Smooth muscle cell (in vitro differentiated cells): ENCODE results near the gene PHLDB1. TPM values are rescaled to one million over a fixed set of nuclear protein-coding genes. Genes with fewer than 3 reads are reported as not detected.
"Not testable (repeated sequence)": the region's sequence is repeated elsewhere in the genome, so short reads cannot be mapped to it uniquely, and the experiment has no call there.

Source experiments
- DNase-seq: peaks from one replicate; lab custom pipeline; 2025; ENCODE audit not compliant: unreplicated experiment; lab: John Stamatoyannopoulos, UW
- H2AFZ ChIP-seq: fragments of 200-600 bp; sonication (generic); 2 replicates; pipeline ENCODE4 v1.6.0; 2016; ENCODE audit warnings: antibody characterized with exemption, low read depth, mild to moderate bottlenecking
- H3F3A ChIP-seq: fragments of 200-600 bp; sonication (generic); 2 replicates; pipeline ENCODE4 v1.6.0; 2017; ENCODE audit warnings: antibody characterized with exemption, low read depth
- H3K27ac ChIP-seq: fragments of 200-600 bp; sonication (generic); 2 replicates; pipeline ENCODE4 v1.5.1; 2016; ENCODE audit warnings: low read depth, mild to moderate bottlenecking
- H3K27me3 ChIP-seq: fragments of 200-600 bp; sonication (generic); 2 replicates; pipeline ENCODE4 v1.6.1; 2016; ENCODE audit warnings: low read depth, mild to moderate bottlenecking
- H3K36me3 ChIP-seq: fragments of 200-600 bp; sonication (generic); 2 replicates; pipeline ENCODE4 v1.5.1; 2016; ENCODE audit warnings: low read depth
- H3K4me1 ChIP-seq: fragments of 200-600 bp; sonication (generic); 2 replicates; pipeline ENCODE4 v1.5.1; 2016; ENCODE audit warnings: low read depth
- H3K4me2 ChIP-seq: fragments of 200-600 bp; sonication (generic); 2 replicates; pipeline ENCODE4 v1.6.0; 2016; ENCODE audit warnings: mild to moderate bottlenecking
- H3K4me3 ChIP-seq: fragments of 200-600 bp; sonication (generic); 2 replicates; pipeline ENCODE4 v1.5.1; 2016; ENCODE audit warnings: mild to moderate bottlenecking
- H3K79me2 ChIP-seq: fragments of 200-600 bp; sonication (generic); 2 replicates; pipeline ENCODE4 v1.6.0; 2016; ENCODE audit warnings: low read depth, mild to moderate bottlenecking
- H3K9ac ChIP-seq: fragments of 200-600 bp; sonication (generic); 2 replicates; pipeline ENCODE4 v1.6.0; 2016; ENCODE audit warnings: low read depth
- H3K9me3 ChIP-seq: fragments of 200-600 bp; sonication (generic); replicated peaks from 2 replicates; pipeline ENCODE4 v1.5.1; 2016; ENCODE audit warnings: low read depth
- H4K20me1 ChIP-seq: fragments of 200-600 bp; sonication (generic); 2 replicates; pipeline ENCODE4 v1.6.0; 2016; ENCODE audit warnings: low read depth
- WGBS: methylation state at CpG from one replicate; pipeline ENCODE4 v1.1.7; 2016; ENCODE audit warnings: low lambda C conversion rate; 5-methylcytosine and 5-hydroxymethylcytosine counted together
- polyA plus RNA-seq: library from polyadenylated mRNA; unstranded; fragments of >200 nt; fragmentation: Nextera tagmentation; extraction: Ambion mirVana; gene quantifications from 2 replicates; pipeline ENCODE4 v1.2.1, GENCODE V29; 2016
- total RNA-seq: library from RNA; depleted of rRNA; stranded (reverse); fragments of >200 nt; gene quantifications from 2 replicates; pipeline ENCODE4 v1.2.3, GENCODE V29; 2014
- TF ChIP-seq, protein P1 (sequence below): fragments of 200-600 bp; sonication (generic); IDR thresholded peaks from 2 replicates; pipeline ENCODE4 v1.5.1; 2017; ENCODE audit warnings: borderline replicate concordance, mild to moderate bottlenecking, antibody characterized with exemption; ENCODE audit not compliant: insufficient read depth, poor library complexity, severe bottlenecking

PHLDB1 gene
- total and polyA plus RNA-seq, 2 experiments from 2014 or later: 86.0 to 89.0 TPM

DNA sequence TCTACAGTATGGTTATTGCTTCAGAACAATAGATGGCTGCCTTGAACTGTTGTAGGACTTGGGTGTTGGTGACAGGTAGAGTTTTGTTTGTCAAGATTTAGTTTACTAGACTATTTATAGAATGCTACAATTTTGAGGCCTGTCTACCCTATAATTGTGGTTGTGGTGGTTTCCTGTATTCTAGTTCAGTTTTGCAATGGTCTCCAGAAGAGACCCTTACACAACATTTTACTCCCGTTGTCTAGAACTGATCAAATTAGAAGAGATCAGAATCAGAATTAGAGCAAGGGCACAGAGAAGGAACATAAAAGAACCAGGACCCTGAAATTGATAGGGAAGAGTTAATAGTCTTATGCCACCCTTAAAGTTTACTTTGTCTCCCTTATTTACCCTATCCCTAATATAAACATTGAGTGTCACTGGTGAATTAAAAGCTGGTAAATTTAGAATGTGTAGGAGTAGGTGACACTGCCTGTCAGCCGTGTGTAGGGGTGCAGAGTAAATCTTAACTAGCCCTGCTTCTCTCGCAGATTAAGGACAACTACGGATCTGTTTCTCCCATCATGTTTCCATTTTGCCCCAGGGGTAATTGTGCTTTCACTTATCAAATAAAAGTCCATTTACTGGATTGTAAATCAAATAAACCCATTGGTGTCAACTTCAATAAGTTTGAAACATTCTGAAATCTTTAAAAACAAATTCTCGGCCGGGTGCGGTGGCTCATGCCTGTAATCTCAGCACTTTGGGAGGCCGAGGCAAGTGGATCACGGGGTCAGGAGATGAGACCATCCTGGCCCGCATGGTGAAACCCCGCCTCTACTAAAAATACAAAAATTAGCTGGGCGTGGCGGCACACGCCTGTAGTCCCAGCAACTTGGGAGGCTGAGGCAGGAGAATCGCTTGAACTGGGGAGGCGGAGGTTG lies 10.9 kb upstream of the PHLDB1 start:
- no peak for DNase-seq
- Histone ChIP-seq H2AFZ (no peak overlapping the region), H3K4me1 (no peaks in the 10 kb centered on the region), H3K27ac (peak overlapping the region; percentile 30), H3K9ac (no peak overlapping the region), H3K36me3 (peaks cover 33% of the 10 kb centered on the region), H4K20me1 (peaks cover 99% of the 10 kb centered on the region), H3K9me3 (no peaks in the 10 kb centered on the region), H3K79me2 (peaks cover 50% of the 10 kb centered on the region), H3K4me2 (no peak overlapping the region), H3K27me3 (no peaks in the 10 kb centered on the region), H3F3A (peaks cover 49% of the 10 kb centered on the region), H3K4me3 (no peak overlapping the region)
- TF ChIP-seq, protein P1, sequence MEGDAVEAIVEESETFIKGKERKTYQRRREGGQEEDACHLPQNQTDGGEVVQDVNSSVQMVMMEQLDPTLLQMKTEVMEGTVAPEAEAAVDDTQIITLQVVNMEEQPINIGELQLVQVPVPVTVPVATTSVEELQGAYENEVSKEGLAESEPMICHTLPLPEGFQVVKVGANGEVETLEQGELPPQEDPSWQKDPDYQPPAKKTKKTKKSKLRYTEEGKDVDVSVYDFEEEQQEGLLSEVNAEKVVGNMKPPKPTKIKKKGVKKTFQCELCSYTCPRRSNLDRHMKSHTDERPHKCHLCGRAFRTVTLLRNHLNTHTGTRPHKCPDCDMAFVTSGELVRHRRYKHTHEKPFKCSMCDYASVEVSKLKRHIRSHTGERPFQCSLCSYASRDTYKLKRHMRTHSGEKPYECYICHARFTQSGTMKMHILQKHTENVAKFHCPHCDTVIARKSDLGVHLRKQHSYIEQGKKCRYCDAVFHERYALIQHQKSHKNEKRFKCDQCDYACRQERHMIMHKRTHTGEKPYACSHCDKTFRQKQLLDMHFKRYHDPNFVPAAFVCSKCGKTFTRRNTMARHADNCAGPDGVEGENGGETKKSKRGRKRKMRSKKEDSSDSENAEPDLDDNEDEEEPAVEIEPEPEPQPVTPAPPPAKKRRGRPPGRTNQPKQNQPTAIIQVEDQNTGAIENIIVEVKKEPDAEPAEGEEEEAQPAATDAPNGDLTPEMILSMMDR: no peak
- 90% methylated on average over 16 of the region's 16 CpGs for whole genome bisulfite sequencing

DNA sequence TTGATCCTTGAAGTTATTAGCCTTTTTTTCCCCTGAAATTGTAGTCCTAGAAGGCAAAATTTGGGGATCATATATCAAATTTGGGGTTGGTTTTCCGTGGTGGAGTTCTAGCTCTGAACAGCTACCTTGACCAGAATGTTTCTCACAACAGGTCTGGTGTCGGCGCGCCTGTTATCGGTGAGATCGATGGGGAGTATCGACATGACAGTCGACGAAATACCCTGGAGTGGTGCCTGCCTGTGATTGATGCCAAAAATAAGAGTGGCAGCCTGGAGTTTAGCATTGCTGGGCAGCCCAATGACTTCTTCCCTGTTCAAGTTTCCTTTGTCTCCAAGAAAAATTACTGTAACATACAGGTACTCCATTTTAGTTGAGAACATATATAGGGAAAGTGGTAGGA lies 9.9 kb upstream of the PHLDB1 start:
- Histone ChIP-seq H2AFZ (no peak overlapping the region), H3K4me2 (no peak overlapping the region), H3K27me3 (no peaks in the 10 kb centered on the region), H3K4me3 (no peak overlapping the region), H3K9me3 (no peaks in the 10 kb centered on the region), H3K36me3 (peaks cover 30% of the 10 kb centered on the region), H3K27ac (no peak overlapping the region), H3F3A (peaks cover 58% of the 10 kb centered on the region), H3K79me2 (peaks cover 44% of the 10 kb centered on the region), H4K20me1 (peaks cover 98% of the 10 kb centered on the region), H3K4me1 (no peaks in the 10 kb centered on the region), H3K9ac (no peak overlapping the region)
- TF ChIP-seq, protein P1: no peak
- no peak for DNase-seq
- 97% methylated on average over 9 of the region's 9 CpGs for WGBS

DNA sequence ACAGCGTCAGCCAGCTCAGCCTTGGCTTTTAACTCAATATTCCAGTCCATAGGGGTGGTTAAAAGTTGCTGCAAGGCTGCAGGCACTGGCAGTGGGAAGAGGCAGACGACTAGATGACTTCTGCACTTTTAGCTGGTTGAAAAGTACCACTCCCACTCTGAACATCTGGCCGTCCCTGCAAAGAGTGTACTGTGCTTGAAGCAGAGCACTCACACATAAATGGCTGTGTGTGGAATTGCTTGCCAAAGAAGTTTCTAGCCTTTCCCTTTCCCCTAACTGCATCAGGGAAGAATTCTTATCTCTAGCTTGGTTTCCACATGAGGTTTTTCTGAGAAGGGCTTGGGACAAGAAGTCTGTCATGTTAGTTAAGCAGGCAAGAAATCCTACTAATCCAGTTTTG lies 5.1 kb upstream of the PHLDB1 start:
- Histone ChIP-seq H3K27ac (peak overlapping the region; percentile 58), H3K9me3 (no peaks in the 10 kb centered on the region), H3K4me3 (no peak overlapping the region), H3K4me2 (no peak overlapping the region), H3F3A (peaks cover 81% of the 10 kb centered on the region), H3K79me2 (peaks cover 11% of the 10 kb centered on the region), H3K36me3 (peaks cover 17% of the 10 kb centered on the region), H3K9ac (no peak overlapping the region), H3K27me3 (no peaks in the 10 kb centered on the region), H4K20me1 (peaks cover 58% of the 10 kb centered on the region), H2AFZ (no peak overlapping the region), H3K4me1 (peaks cover 25% of the 10 kb centered on the region)
- 26% methylated on average over 3 of the region's 3 CpGs for WGBS
- DNase-seq: no peak
- TF ChIP-seq, protein P1: no peak

DNA sequence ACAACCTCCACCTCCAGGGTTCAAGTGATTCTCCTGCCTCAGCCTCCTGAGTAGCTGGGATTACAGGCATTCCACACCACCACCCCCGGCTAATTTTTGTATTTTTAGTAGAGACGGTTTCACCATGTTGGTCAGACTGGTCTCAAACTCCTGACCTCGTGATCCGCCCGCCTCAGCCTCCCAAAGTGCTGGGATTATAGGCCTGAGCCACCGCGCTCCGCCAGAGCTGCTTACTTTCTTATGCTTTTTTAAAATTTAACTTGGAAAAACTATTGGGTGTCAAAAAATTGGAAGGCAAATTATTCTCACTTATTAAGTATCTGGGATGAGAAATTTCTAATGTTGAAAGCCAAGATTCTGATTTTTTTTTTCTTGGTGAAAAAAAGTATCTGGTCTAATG lies 3.7 kb upstream of the PHLDB1 start:
- Histone ChIP-seq H4K20me1 (peaks cover 46% of the 10 kb centered on the region), H3K4me1 (peaks cover 25% of the 10 kb centered on the region), H3K27ac (peak overlapping the region; percentile 70), H3K36me3 (peaks cover 11% of the 10 kb centered on the region), H3F3A (peaks cover 71% of the 10 kb centered on the region), H3K4me2 (peak overlapping the region; percentile 67)
- H3K9me3 ChIP-seq, H3K27me3 ChIP-seq, H3K9ac ChIP-seq, H3K79me2 ChIP-seq, DNase-seq, H3K4me3 ChIP-seq, H2AFZ ChIP-seq: not testable (repeated sequence)
- 68% methylated on average over 8 of the region's 8 CpGs for WGBS
